HG03571 (cell line): Measurements from ENCODE around the gene PIN4.
"Not testable (repeated sequence)": the region's sequence is repeated elsewhere in the genome, so short reads cannot be mapped to it uniquely, and the experiment has no call there.

ENCODE experiments used
- ATAC-seq: cut with Tn5 transposase; IDR thresholded peaks from one replicate; pipeline ENCODE4 v1.9.1; 2021; ENCODE audit not compliant: unreplicated experiment

PIN4 gene

GRCh38 chrX:72181178-72182125 lies at the start of gene PIN4:
PIN4 (plus strand) TSS chrX:72181757; CDS start chrX:72181786, 29 bp downstream.
- peak; percentile 96 for ATAC-seq

DNA sequence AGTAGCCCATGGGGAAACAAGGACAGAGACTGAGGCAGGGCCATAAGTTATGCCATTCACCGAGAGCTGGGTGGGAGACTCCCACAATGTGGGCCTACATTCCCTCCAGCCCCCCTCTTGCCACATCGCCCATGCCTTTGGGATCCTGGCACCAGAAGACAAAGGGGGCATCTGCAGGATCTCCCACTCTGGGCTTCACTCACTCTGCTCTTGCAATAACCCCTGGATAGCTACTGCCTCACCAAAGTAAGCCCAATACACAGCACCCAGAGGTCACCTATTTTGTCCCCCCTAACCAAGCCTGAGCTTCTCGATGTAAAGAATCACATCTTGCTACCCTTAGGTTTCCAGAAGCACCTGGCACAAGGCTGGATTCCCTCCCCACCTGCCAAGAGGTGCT lies 49.1 kb upstream of the PIN4 start:
- no peak for ATAC-seq

DNA sequence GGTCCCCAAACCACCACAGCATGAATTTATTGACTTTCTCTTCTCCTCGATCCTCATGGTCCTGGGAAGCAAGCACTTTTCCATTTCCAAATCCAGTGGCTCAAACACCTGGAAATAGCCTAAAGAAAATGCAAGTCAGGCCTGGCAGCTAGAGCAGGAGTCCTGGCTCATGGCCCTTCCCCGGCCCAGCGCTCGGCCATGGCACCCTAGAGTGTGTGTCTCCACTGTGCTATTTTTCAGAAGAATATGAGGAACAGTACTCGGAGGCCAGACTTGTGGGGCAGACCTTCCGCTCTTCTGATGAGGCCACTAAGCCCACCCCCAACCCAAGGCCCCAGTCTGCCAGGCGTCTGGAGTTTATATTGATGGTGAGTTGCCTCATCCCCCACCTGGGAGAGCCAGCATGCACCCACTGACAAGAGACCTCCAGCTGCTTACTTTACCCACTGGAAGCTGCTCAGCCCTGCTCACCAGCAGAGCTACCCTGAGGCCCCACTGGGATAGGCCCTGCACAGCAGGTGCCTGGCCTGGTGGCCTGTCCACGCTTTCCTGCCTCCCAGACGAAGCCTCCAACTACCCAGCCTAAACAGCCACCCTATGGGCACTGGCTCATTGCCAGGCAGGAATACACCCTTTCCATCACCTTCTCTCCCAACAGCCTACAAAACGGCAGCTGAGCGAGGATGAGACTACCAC lies 47.6 kb upstream of the PIN4 start:
- ATAC-seq, result no peak

DNA sequence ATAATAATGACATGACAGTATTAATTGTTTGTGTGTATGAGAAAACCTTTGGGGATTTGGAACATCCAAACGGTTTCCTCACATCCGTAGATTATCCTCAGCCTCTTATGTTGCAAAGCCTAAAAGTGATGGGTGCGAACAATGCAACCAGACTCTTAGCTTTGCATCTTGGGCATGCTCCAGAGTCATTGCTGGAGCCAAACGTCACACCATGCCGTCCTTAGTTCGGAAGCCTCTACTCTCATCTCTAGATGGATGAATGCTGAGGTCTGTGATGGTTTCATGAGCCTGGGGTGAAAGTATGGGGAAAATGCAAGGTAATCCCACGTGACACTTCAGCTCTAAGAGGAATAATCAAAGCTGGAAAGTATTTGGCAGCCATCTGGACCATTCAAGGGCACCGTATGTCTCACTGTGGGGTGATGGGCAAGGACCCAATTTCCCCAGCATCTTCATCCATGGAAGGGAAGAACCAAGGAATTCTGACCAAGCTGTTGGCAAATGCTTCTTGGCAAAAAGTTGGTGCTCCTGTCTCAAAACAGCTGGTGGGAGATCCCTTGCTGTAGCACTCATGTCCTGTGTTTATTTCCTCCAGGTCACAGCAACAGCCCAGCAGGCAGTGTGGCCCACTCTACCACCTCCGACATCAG lies 43.6 kb upstream of the PIN4 start:
- ATAC-seq, result no peak

DNA sequence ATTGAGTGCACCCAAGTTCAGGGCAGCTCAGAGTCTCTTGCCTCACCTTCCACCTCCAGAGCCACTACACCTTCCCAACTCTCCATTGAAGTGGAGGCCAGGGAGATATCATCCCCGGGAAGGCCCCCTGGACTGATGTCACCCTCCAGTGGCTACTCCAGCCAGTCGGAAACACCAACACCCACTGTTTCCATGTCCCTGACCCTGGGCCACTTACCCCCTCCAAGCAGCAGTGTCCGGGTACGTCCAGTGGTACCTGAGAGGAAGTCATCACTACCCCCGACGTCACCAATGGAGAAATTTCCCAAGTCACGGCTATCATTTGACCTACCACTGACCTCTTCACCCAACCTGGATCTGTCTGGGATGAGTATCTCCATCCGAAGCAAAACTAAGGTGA lies 42.0 kb upstream of the PIN4 start:
- no peak for ATAC-seq

GRCh38 chrX:72141372-72142004 lies 40.1 kb upstream of the PIN4 start:
- ATAC-seq, result peak; percentile 53

GRCh38 chrX:72142094-72142793 lies 39.3 kb upstream of the PIN4 start:
- ATAC-seq, result no peak

GRCh38 chrX:72142794-72143608 lies 38.6 kb upstream of the PIN4 start:
- no peak for ATAC-seq

DNA sequence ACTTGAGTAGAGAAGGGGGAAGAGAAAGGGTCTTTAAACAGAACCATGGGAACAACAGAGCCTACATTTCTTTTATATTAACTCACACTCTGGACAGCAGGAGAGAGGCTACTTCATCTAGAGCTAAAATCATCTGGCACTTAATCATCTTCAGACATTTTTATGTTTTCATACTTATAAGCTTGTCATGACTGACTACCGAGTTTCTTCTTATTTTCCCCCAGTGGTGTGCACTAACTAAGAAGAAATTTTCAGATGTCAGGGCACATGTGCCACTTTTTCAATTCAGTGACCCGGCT lies 38.0 kb upstream of the PIN4 start:
- no peak for ATAC-seq

DNA sequence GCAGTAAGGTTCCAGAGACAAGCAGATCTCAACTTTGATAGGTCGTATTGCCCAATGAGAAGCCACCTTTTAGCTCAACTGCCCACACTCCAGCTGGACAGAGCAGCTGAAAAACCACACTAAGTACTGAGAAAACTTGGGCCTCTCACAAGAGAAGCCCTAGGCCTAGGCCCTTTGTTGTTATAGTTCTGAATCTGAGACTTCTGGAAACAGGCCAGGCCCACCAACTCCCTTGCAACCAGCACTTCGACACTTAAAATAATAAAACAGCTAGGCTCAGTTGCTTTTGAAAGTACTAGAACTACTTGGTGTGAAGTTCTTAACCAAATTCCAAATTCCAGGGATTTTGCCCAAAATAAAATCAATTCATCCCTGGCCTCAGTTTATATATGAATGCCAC lies 36.4 kb upstream of the PIN4 start:
- no peak for ATAC-seq

DNA sequence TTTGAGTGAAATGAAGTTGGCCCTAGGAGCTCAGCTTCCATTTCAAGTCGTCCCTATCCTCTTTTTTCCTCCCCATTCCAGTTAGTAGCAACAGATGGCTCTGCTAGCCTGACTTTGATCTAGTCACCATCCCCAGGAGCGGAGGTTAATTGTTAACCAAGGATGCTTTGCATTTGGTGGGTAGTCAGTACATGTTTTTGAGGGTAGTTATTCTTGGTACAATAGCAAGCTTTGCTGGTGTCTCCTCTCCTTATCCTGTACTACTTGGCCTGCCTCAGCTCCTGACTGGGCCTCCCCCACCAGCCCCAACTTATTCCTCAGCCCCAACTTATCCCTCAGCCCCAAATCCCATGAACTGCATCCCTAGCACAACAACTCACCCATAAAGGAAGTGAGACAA lies 35.0 kb upstream of the PIN4 start:
- no peak for ATAC-seq

DNA sequence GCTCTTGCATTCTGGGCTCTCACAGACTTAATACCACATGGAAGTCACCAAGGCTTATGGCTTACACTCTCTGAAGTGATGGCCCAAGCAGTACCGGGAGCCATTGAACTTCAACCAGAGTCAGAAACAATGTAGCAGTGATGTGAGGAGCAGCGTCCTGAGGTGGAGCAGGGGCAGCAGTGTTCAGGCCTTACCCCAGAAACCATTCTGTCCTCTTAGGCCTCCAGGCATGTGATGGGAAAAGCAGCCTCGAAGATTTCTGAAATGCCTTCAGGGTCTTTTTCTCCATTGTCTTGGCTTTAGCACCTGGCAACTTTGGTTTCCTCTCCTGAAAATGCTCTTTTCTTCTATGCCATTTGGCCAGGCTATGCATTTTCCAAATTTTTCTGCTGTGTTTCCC lies 22.8 kb upstream of the PIN4 start:
- no peak for ATAC-seq

DNA sequence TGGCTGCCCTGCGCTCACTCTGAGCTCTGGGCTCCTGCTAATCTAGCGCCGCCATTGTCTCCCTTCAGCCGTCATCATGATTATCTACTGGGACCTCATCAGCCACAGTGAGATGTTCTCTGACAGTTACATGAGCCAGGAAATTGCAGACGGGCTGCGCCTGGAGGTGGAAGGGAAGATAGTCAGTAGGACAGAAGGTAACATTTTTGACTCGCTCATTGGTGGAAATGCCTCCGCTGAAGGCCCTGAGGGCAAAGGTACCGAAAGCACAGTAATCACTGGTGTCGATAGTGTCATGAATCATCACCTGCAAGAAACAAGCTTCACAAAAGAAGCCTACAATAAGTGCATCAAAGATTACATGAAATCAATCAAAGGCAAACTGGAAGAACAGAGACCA lies 21.8 kb upstream of the PIN4 start:
- no peak for ATAC-seq

DNA sequence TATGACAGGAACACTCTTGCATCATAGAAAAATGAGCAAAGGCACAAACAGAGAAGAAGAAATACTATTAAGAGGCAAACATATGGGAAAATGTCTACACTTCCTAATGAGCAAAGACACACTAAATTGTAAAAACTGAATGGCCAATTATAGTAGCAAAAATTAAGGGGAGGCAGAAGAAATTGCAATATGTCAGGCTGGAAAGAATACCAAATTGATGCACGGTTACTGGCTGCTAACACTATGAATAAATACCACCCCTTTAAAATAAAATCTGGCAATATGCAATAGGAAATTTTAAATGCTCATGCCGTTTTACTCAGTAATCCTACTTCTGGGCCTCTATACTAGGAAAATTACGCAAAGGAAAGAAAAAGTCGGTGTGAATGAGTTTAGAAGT lies 16.0 kb upstream of the PIN4 start:
- ATAC-seq, result no peak

DNA sequence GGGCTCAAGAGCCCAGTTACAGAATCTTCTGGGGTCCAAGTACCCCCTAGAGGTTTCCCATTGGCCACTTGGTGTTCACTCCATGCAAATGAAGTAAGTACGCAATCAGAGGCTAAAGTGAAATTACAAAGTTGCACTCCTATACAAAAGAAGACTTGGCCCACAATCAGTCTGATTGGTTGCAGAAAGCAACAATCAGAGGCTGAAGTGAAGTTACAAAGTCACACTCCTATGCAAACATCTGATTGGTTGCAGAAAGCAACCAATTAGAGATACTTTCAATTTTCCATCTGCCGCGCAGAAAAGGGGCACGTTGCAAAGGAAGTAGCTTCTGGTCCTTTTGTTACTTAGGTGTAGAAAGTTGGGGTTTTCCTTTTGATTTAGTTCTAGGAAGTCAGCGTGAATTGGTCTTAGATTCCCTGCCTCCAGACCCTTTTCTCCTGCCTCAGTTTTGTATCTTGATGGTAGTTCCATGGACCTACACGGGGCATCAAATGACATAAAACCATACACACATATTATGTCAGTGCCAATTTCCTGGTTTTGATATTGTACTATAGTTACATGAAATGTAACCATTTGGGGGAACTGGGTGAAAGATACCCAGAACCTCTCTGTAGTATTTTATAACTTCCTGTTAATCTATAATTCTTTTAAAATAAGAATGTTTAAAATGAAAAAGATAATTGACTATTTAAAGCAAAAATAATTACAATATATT lies 12.4 kb upstream of the PIN4 start:
- no peak for ATAC-seq

GRCh38 chrX:72176289-72176688 lies 5.3 kb upstream of the PIN4 start:
- ATAC-seq, result not testable (repeated sequence)

- no peak for ATAC-seq
These were observed 4.6 kb upstream of the PIN4 start for GRCh38 chrX:72176981-72177380.

- ATAC-seq, result no peak
These were observed 1.0 kb upstream of the PIN4 start for GRCh38 chrX:72180539-72180938.

DNA sequence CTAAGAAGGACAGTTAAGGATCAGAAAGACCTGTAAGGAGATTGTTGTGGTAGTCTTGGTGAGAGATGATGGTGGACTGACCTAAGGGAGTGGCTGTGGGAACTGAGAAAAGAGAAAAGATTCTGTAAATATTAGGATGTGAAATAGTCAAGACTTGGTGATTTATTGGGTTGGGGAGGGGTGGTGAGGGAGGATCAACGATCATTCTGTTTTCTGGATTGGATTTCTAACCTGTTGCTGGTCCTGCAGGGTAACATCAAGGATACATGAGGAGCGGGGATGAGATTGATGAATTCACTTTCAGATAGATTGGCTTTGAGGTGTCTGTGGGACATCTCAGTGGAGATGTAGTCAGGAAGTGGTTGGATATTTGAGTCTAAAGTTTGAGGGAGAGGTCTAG lies 1.4 kb downstream of the PIN4 start:
- no peak for ATAC-seq
